NCI-H524 (cell line): ENCODE results near the gene TGIF2.
"Not testable (repeated sequence)": the region's sequence is repeated elsewhere in the genome, so short reads cannot be mapped to it uniquely, and the experiment has no call there.

Experiments used
- DNase-seq, 2 experiments: peaks; one replicate each; lab custom pipeline; 2025; lab: John Stamatoyannopoulos, UW

TGIF2 gene

GRCh38 chr20:36547186-36548005 is 26.0 kb upstream of the TGIF2 start:
- no peak for DNase-seq

GRCh38 chr20:36548006-36548315 is 25.4 kb upstream of the TGIF2 start:
- DNase-seq = peak in 1 of 2 experiments; percentile 33

GRCh38 chr20:36548704-36549627 is 24.4 kb upstream of the TGIF2 start:
- no peak for DNase-seq

GRCh38 chr20:36549628-36549941 is 23.8 kb upstream of the TGIF2 start:
- no peak for DNase-seq

- DNase-seq = peak in 1 of 2 experiments; percentile 39
Measured at GRCh38 chr20:36549942-36550789, 23.2 kb upstream of the TGIF2 start.

GRCh38 chr20:36550790-36551299 is 22.6 kb upstream of the TGIF2 start:
- DNase-seq = no peak

- no peak for DNase-seq
Measured at GRCh38 chr20:36555248-36555647, 18.1 kb upstream of the TGIF2 start.

- no peak for DNase-seq
Measured at GRCh38 chr20:36562724-36563123, 10.7 kb upstream of the TGIF2 start.

GRCh38 chr20:36563374-36563773 is 10.0 kb upstream of the TGIF2 start:
- DNase-seq = no peak

- DNase-seq = not testable (repeated sequence)
Measured at GRCh38 chr20:36564078-36564725, 9.2 kb upstream of the TGIF2 start.

GRCh38 chr20:36564726-36565121 is 8.7 kb upstream of the TGIF2 start:
- DNase-seq = not testable (repeated sequence)

GRCh38 chr20:36565520-36565919 is 7.9 kb upstream of the TGIF2 start:
- no peak for DNase-seq

- no peak for DNase-seq
Measured at GRCh38 chr20:36569847-36570429, 3.5 kb upstream of the TGIF2 start.

GRCh38 chr20:36571564-36572504 is 1.6 kb upstream of the TGIF2 start:
- no peak for DNase-seq

GRCh38 chr20:36572701-36573102 is 695 bp upstream of the TGIF2 start:
- DNase-seq = no peak

- DNase-seq = peak; percentile 46 to 63
Measured at GRCh38 chr20:36573798-36574365, 485 bp downstream of the TGIF2 start.

- DNase-seq = peak; percentile 46 to 65
Measured at GRCh38 chr20:36574366-36575135, 1.2 kb downstream of the TGIF2 start.

GRCh38 chr20:36576081-36576445 is 2.7 kb downstream of the TGIF2 start:
- no peak for DNase-seq
